ENCODE data around the gene CA5A.

The CA5A gene

GRCh38 chr16:87841340-87842208 lies 94.8 kb downstream of the CA5A start:
- in situ Hi-C loops (cut with MboI; ENCODE audit: low sequenced_read_pairs) = no loop called here

DNA sequence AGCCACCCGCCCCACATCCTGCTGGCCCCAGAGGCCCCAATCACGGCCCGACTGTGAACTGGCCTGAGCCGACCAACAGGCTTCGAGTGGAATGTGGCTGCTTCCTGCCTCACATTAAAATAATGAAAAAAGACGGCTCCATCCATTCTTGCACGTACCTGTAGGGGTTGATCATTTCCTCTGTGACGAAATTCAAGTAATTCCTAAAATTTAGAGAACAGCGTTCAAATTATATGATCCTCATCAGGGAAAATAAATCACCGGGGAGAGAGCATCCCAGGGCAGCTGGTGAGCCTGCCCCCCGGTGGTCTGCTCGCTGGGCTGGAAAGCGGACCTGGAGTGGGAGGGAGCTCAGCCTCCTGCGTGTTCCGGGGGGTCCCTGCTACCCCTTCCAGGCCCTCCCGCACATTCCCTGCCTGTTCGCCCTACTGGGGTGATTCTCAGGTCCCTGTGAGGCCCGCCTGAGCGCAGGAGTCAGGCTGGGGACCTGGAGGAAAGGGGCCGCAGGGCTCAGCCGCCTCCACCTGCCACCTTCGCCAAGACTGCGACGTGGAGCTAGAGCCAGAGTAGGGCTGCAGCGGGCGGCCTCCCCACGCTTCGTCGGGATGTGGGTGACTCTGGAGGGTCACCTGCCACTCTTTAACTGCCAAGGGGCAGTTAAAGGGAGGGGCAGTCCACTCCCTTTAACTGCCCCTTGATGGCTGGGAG lies 95.9 kb downstream of the CA5A start:
- in situ Hi-C loops (cut with MboI; ENCODE audit: low sequenced_read_pairs) = no loop called here

DNA sequence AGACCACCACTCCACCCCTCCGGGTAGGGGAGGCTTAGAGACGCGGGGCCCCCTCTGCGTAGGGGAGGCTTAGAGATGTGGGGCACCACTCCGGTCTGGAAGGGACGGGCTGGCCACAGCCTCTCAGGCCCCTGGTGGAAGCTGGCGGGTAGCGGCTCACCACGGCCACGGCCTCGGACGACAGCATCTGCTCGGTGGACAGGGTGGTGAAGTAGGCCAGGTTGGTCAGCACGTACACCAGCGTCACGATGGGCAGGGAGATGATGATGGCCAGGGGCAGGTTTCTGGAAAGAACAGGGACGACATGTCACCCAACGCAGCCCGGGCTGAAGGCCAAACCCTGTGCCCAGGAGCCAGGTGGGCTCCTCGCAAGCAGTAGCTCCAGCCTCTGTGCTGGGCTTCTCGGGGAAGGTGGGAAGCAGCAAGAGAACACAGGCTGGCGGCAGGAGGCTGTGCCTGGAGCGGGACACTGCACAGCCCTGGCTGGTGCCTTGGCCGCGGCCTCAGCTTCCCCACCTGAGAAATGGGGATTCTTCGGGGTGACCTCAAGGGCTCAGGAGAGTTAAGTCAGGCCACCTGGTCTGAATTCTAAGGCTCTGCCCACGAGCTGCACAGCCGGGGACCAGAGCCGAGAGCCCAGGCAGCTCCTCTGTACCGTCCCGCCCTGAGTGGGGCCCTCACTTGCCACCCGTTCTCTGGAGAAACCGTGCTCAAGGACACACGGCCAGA lies 96.6 kb downstream of the CA5A start:
- in situ Hi-C loops (cut with MboI; ENCODE audit: low sequenced_read_pairs) = no loop called here

DNA sequence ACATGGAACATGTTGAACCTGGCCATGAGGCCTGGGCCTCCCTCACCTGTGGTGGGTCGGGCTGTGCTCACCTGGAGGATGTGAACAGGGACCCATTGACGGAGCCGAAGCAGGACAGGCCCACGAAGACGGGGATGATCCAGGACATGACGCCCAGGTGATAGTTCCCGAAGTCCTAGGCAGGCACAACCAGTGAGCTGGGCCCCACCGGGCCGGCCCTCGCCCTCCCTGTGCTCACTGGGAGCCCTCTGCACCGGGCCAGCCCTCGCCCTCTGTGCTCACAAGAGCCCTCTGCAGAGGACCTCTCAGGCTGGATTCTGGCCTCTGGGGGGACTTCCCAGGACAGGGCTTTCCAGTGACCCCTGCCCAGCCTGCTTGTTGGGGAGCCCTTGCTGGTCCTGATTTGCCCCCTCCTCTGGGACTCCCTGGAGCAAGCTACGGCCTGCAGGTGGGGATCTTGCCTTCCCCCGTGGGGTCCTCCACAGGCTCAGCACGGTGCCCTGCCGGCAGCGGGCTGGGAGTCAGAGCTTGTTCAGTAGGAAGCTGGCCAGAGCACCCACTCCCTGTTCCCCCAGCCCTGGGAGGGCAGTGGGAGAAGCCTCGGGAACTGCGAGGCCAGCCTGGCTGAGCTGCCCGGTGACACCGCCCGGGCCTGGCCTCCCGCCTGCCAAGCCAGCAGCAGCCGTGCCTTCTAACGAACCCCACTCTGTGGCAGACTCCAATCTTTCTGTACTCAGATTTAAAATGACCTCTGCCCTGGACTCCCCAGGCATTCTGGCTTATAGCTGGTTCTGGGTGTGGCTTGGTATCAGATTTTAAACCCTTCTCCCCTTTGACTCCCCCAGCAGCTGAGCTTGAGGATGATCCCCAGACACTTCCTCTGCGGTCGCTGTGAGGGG lies 97.4 kb downstream of the CA5A start:
- in situ Hi-C loops (cut with MboI; ENCODE audit: low sequenced_read_pairs) = no loop called here

Measured in HL-60/S4 treated with phorbol 12-myristate 13-acetate at 8.2 ng/mL for 4 days and 3 days (cell line).